Neural progenitor cell (in vitro differentiated cells): ENCODE measurements around the gene VEPH1. TPM values are rescaled to one million over a fixed set of nuclear protein-coding genes. Genes with fewer than 3 reads are reported as not detected.
A peak's percentile ranks its signal among the peaks of the same experiment; 100 is the strongest.

ENCODE experiments used
- DNase-seq: peaks from one replicate; pipeline ENCODE4 v3.0.0-alpha.2; 2016; ENCODE audit warnings: low spot score
- H2AFZ ChIP-seq: fragments of 200-600 bp; sonication (generic); replicated peaks from 2 replicates; pipeline ENCODE4 v1.6.1; 2016; ENCODE audit warnings: antibody characterized with exemption
- H3F3A ChIP-seq: fragments of 200-600 bp; sonication (generic); 2 replicates; pipeline ENCODE4 v1.6.1; 2016; ENCODE audit warnings: antibody characterized with exemption, low read depth
- H3K27ac ChIP-seq: fragments of 200-600 bp; sonication (generic); 2 replicates; pipeline ENCODE4 v1.5.1; 2016; ENCODE audit warnings: mild to moderate bottlenecking
- H3K27me3 ChIP-seq: fragments of 200-600 bp; sonication (generic); 2 replicates; pipeline ENCODE4 v1.6.1; 2016; ENCODE audit warnings: mild to moderate bottlenecking, moderate library complexity
- H3K36me3 ChIP-seq: fragments of 200-600 bp; sonication (generic); 2 replicates; pipeline ENCODE4 v1.5.1; 2016
- H3K4me1 ChIP-seq: fragments of 200-600 bp; sonication (generic); 2 replicates; pipeline ENCODE4 v1.6.1; 2016; ENCODE audit warnings: mixed run types
- H3K4me2 ChIP-seq: fragments of 200-600 bp; sonication (generic); 2 replicates; pipeline ENCODE4 v1.6.1; 2016
- H3K4me3 ChIP-seq: fragments of 200-600 bp; sonication (generic); 2 replicates; pipeline ENCODE4 v1.5.1; 2016
- H3K79me2 ChIP-seq: fragments of 200-600 bp; sonication (generic); 2 replicates; pipeline ENCODE4 v1.6.1; 2016; ENCODE audit warnings: low read depth
- H3K9ac ChIP-seq: fragments of 200-600 bp; sonication (generic); 2 replicates; pipeline ENCODE4 v1.6.1; 2016
- H3K9me3 ChIP-seq: fragments of 200-600 bp; sonication (generic); 2 replicates; pipeline ENCODE4 v1.5.1; 2016; ENCODE audit warnings: low read depth
- H4K20me1 ChIP-seq: fragments of 200-600 bp; sonication (generic); 2 replicates; pipeline ENCODE4 v1.6.1; 2016; ENCODE audit warnings: low read depth
- H3K27ac Mint-ChIP-seq: 3 replicates; pipeline ENCODE4 v1.8.0; 2021; ENCODE audit warnings: mixed read lengths
- H3K27me3 Mint-ChIP-seq: 2 replicates; pipeline ENCODE4 v1.8.0; 2022; ENCODE audit warnings: low read depth, mild to moderate bottlenecking, inconsistent platforms, moderate library complexity, mixed read lengths; ENCODE audit not compliant: insufficient read depth
- H3K36me3 Mint-ChIP-seq: 3 replicates; pipeline ENCODE4 v1.8.0; 2021; ENCODE audit warnings: mixed read lengths
- H3K4me1 Mint-ChIP-seq: 3 replicates; pipeline ENCODE4 v1.8.0; 2021; ENCODE audit warnings: mixed read lengths
- H3K4me3 Mint-ChIP-seq: 3 replicates; pipeline ENCODE4 v1.8.0; 2021; ENCODE audit warnings: mild to moderate bottlenecking, moderate library complexity, mixed read lengths
- H3K9me3 Mint-ChIP-seq: 3 replicates; pipeline ENCODE4 v1.8.0; 2020; ENCODE audit warnings: mixed read lengths
- EZH2 ChIP-seq: fragments of 200-600 bp; sonication (generic); IDR thresholded peaks from 2 replicates; pipeline ENCODE4 v1.6.1; 2017; ENCODE audit warnings: antibody characterized with exemption, mild to moderate bottlenecking, moderate library complexity
- EZH2phosphoT487 ChIP-seq: fragments of 200-600 bp; sonication (generic); IDR thresholded peaks from 2 replicates; pipeline ENCODE4 v1.6.1; 2017; ENCODE audit warnings: antibody characterized with exemption
- total RNA-seq: library from RNA; depleted of rRNA; stranded (reverse); fragments of >200 nt; gene quantifications from 2 replicates; pipeline ENCODE4 v1.2.3, GENCODE V29; 2015; ENCODE audit warnings: low replicate concordance
- TF ChIP-seq, protein P1 (sequence below): fragments of 200-600 bp; sonication (generic); IDR thresholded peaks from 2 replicates; pipeline ENCODE4 v1.5.1; 2017; ENCODE audit warnings: antibody characterized with exemption, mild to moderate bottlenecking

The VEPH1 gene
- total RNA-seq, 1 donor from 2014 or later, result not detected

DNA sequence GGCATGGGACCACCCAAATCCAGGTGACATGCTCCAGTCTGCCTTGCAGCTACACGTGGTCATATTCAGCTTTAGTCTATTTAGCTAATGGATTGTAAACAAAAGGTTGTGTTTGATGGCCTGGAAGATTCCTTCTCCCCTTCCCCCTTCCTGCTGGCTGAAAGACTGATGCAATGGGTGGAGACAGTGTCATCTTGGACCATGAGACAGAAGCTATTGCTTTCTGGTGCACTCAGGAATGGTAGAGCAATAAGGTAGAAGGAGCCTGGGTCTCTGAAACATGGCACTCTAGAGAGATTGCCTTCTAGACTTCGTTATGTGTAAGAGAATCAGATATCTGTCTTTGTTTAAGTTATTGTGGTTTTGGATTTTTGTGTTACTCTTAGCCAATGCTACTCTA lies 92.3 kb downstream of the VEPH1 start:
- Histone ChIP-seq H3K4me2 (no peak overlapping the region), H2AFZ (no peak overlapping the region), H3K4me1 (no peaks in the 10 kb centered on the region), H3K9ac (no peak overlapping the region), H3K27me3 (no peaks in the 10 kb centered on the region), H3K36me3 (no peaks in the 10 kb centered on the region), H3K79me2 (no peaks in the 10 kb centered on the region), H3K4me3 (no peak overlapping the region), H4K20me1 (no peaks in the 10 kb centered on the region), H3K9me3 (no peaks in the 10 kb centered on the region), H3F3A (no peaks in the 10 kb centered on the region), H3K27ac (no peak overlapping the region)
- Mint-ChIP-seq H3K36me3 (peaks cover 27% of the 10 kb centered on the region), H3K27me3 (peaks cover 3% of the 10 kb centered on the region), H3K4me1 (no peaks in the 10 kb centered on the region), H3K9me3 (peaks cover 5% of the 10 kb centered on the region), H3K4me3 (no peak overlapping the region), H3K27ac (peak overlapping the region; percentile 14)
- DNase-seq, result no peak
- no peak for TF ChIP-seq EZH2
- TF ChIP-seq, protein P1, sequence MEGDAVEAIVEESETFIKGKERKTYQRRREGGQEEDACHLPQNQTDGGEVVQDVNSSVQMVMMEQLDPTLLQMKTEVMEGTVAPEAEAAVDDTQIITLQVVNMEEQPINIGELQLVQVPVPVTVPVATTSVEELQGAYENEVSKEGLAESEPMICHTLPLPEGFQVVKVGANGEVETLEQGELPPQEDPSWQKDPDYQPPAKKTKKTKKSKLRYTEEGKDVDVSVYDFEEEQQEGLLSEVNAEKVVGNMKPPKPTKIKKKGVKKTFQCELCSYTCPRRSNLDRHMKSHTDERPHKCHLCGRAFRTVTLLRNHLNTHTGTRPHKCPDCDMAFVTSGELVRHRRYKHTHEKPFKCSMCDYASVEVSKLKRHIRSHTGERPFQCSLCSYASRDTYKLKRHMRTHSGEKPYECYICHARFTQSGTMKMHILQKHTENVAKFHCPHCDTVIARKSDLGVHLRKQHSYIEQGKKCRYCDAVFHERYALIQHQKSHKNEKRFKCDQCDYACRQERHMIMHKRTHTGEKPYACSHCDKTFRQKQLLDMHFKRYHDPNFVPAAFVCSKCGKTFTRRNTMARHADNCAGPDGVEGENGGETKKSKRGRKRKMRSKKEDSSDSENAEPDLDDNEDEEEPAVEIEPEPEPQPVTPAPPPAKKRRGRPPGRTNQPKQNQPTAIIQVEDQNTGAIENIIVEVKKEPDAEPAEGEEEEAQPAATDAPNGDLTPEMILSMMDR, result no peak

DNA sequence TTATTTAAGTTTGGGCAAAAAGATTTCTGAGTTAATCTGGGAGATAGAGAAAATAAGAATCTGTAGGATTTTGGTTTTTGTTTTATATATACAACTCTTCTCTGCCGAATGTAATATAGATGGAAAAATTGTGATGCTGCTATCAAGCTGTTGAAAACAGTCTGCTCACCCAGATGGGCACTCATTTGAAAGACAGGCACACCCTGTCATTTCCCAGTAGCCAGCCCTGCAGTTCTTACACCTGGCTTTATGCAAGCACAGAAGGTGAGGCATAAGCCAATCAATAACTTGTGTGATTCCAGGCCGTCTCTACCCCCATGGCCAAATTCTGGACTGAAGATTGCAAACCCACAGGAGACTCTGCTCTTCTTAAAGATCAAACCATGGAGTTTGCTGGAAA lies 93.7 kb downstream of the VEPH1 start:
- no peak for DNase-seq
- Histone ChIP-seq H4K20me1 (no peaks in the 10 kb centered on the region), H3F3A (no peaks in the 10 kb centered on the region), H3K27ac (no peak overlapping the region), H3K36me3 (no peaks in the 10 kb centered on the region), H3K4me3 (no peak overlapping the region), H3K4me2 (no peak overlapping the region), H3K9ac (no peak overlapping the region), H3K9me3 (no peaks in the 10 kb centered on the region), H3K4me1 (no peaks in the 10 kb centered on the region), H3K27me3 (no peaks in the 10 kb centered on the region), H2AFZ (no peak overlapping the region), H3K79me2 (no peaks in the 10 kb centered on the region)
- H3K4me1 Mint-ChIP-seq, result no peaks in the 10 kb centered on the region
- H3K27me3 Mint-ChIP-seq, result no peaks in the 10 kb centered on the region
- no peak overlapping the region for H3K4me3 Mint-ChIP-seq
- H3K27ac Mint-ChIP-seq, result no peak overlapping the region
- peaks cover 26% of the 10 kb centered on the region for H3K36me3 Mint-ChIP-seq
- peaks cover 5% of the 10 kb centered on the region for H3K9me3 Mint-ChIP-seq
- TF ChIP-seq EZH2phosphoT487, result no peak
- TF ChIP-seq, protein P1, result no peak
- TF ChIP-seq EZH2, result no peak

DNA sequence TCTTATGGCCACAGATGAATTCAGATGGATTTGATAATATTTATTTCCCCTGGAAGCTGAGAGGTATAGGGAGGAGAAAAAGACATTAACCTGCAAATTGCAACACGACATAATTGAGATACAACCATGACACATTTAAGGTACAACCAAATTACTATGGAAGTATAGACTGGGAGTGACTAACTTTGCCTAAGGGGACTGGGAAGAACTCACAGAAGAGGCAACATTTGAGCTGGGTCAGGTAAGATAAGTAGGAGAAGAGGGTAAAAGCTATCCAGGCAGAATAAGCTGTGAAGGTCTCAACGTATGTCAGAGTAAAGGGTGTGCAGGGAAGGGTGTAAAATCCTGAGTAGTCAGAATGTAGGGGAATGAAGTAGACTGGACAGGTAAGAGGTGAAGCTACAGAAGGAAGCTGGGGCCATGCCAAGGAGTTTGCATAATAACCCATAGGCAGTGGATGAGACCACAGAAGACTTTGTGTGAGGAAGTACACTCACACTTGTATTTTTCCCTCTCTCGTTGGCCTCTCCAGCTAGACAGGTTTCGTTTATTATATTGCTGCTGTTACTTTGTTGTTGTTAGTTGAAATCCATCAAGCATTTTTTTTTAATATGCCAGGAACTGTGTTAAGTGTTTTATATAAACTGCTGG lies 94.6 kb downstream of the VEPH1 start:
- no peaks in the 10 kb centered on the region for H3K36me3 ChIP-seq
- H3K4me3 Mint-ChIP-seq, result no peak overlapping the region
- H2AFZ ChIP-seq, result no peak overlapping the region

More for the DNA sequence above, 94.6 kb downstream of the VEPH1 start:
- no peaks in the 10 kb centered on the region for H3K4me1 Mint-ChIP-seq
- no peak overlapping the region for H3K4me3 ChIP-seq
- no peaks in the 10 kb centered on the region for H3K27me3 Mint-ChIP-seq
- no peak overlapping the region for H3K9ac ChIP-seq
- no peaks in the 10 kb centered on the region for H3K79me2 ChIP-seq
- H3K27ac ChIP-seq, result no peak overlapping the region
- TF ChIP-seq EZH2 (no peak), EZH2phosphoT487 (no peak)
- TF ChIP-seq, protein P1, result no peak
- no peaks in the 10 kb centered on the region for H4K20me1 ChIP-seq
- no peaks in the 10 kb centered on the region for H3K9me3 ChIP-seq
- no peaks in the 10 kb centered on the region for H3K27me3 ChIP-seq
- no peaks in the 10 kb centered on the region for H3K4me1 ChIP-seq
- no peak overlapping the region for H3K27ac Mint-ChIP-seq
- H3K9me3 Mint-ChIP-seq, result peaks cover 5% of the 10 kb centered on the region
- peaks cover 26% of the 10 kb centered on the region for H3K36me3 Mint-ChIP-seq
- DNase-seq, result no peak
- H3F3A ChIP-seq, result no peaks in the 10 kb centered on the region
- H3K4me2 ChIP-seq, result no peak overlapping the region
